ENCODE data around the gene LRRN3. TPM values are rescaled to one million over a fixed set of nuclear protein-coding genes. Genes with fewer than 3 reads are reported as not detected.

The LRRN3 gene
- total RNA-seq (10 to 100 TPM; 39.6 to 84.8 TPM), polyA plus RNA-seq (ENCODE audit: insufficient read length in 2 of 2) (100 to 1,000 TPM in 1 of 2 donors, 10 to 100 TPM in 1; 71.7 to 106 TPM)
- long read RNA-seq, donor 1, transcript LRRN3-201 (3 exons, 3,099 nt): minor isoform, 13 of 41 reads
- long read RNA-seq, donor 1, transcript LRRN3-203 (2 exons, 3,513 nt): major isoform, 17 of 41 reads
- long read RNA-seq, donor 1, partial matches to known transcripts: 8 of 41 reads
- long read RNA-seq, donor 1, other reads (novel, unspliced or antisense): 0 of 41 reads
- long read RNA-seq, donor 2, transcript LRRN3-203 (2 exons, 3,513 nt): major isoform, 9 of 18 reads
- long read RNA-seq, donor 2, transcript LRRN3-201 (3 exons, 3,099 nt): major isoform, 9 of 18 reads
- long read RNA-seq, donor 2, partial matches to known transcripts: 0 of 18 reads
- long read RNA-seq, donor 2, other reads (novel, unspliced or antisense): 0 of 18 reads
- long read RNA-seq, donor 3, transcript LRRN3-203 (2 exons, 3,513 nt): major isoform, 17 of 35 reads
- long read RNA-seq, donor 3, transcript LRRN3-201 (3 exons, 3,099 nt): minor isoform, 16 of 35 reads
- long read RNA-seq, donor 3, partial matches to known transcripts: 0 of 35 reads
- long read RNA-seq, donor 3, other reads (novel, unspliced or antisense): 0 of 35 reads
- long read RNA-seq, donor 4, transcript LRRN3-201 (3 exons, 3,099 nt): minor isoform, 12 of 36 reads
- long read RNA-seq, donor 4, transcript LRRN3-203 (2 exons, 3,513 nt): major isoform, 18 of 36 reads
- long read RNA-seq, donor 4, partial matches to known transcripts: 5 of 36 reads
- long read RNA-seq, donor 4, other reads (novel, unspliced or antisense): 0 of 36 reads

- no peaks in the 10 kb centered on the region for H3K9me3 ChIP-seq (ENCODE audit: control insufficient read depth, insufficient read depth, low read length)
- H3K27me3 ChIP-seq (ENCODE audit: control insufficient read depth, insufficient read depth, low read length): no peaks in the 10 kb centered on the region
- no peaks in the 10 kb centered on the region for H3K4me1 ChIP-seq (ENCODE audit: control insufficient read depth, insufficient read depth, low read length)
- WGBS (ENCODE audit: insufficient coverage): 17% methylated on average over 2 of the region's 6 CpGs
- DNase-seq (ENCODE audit: low read depth in 4 of 6, low spot score in 6 of 6): peak in 5 of 6 donors; percentile 76 to 96 (median 79)
- peak within 1 kb of the TSS; percentile 76 for H3K4me3 ChIP-seq (ENCODE audit: low read depth, low read length)
- no peaks in the 10 kb centered on the region for H3K36me3 ChIP-seq (ENCODE audit: control insufficient read depth, insufficient read depth, low read length)
- peak within 1 kb of the TSS; percentile 87 for H3K27ac ChIP-seq (ENCODE audit: low read depth, low read length)
These were observed at the start of gene LRRN3 for GRCh38 chr7:111090846-111091245. TSS of gene LRRN3 (plus strand) at chr7:111091127. CDS start at chr7:111122773, 31,646 bp downstream.

GRCh38 chr7:111041577-111041976 is 49.4 kb upstream of the LRRN3 start:
- no peaks in the 10 kb centered on the region for H3K36me3 ChIP-seq (ENCODE audit: control insufficient read depth, insufficient read depth, low read length)
- no CpG with 5 or more reads among the region's 2 CpGs for WGBS (ENCODE audit: insufficient coverage)
- no peak overlapping the region for H3K27ac ChIP-seq (ENCODE audit: low read depth, low read length)
- no peaks in the 10 kb centered on the region for H3K27me3 ChIP-seq (ENCODE audit: control insufficient read depth, insufficient read depth, low read length)
- H3K9me3 ChIP-seq (ENCODE audit: control insufficient read depth, insufficient read depth, low read length): no peaks in the 10 kb centered on the region
- no peak for DNase-seq (ENCODE audit: low read depth in 4 of 6, low spot score in 6 of 6)
- no peaks in the 10 kb centered on the region for H3K4me1 ChIP-seq (ENCODE audit: control insufficient read depth, insufficient read depth, low read length)
- no peak overlapping the region for H3K4me3 ChIP-seq (ENCODE audit: low read depth, low read length)

GRCh38 chr7:111042842-111043241 is 48.1 kb upstream of the LRRN3 start:
- no peaks in the 10 kb centered on the region for H3K9me3 ChIP-seq (ENCODE audit: control insufficient read depth, insufficient read depth, low read length)
- DNase-seq (ENCODE audit: low read depth in 4 of 6, low spot score in 6 of 6): no peak
- WGBS (ENCODE audit: insufficient coverage): no CpG with 5 or more reads among the region's 2 CpGs
- H3K27me3 ChIP-seq (ENCODE audit: control insufficient read depth, insufficient read depth, low read length): no peaks in the 10 kb centered on the region
- H3K4me1 ChIP-seq (ENCODE audit: control insufficient read depth, insufficient read depth, low read length): no peaks in the 10 kb centered on the region
- H3K4me3 ChIP-seq (ENCODE audit: low read depth, low read length): no peak overlapping the region
- H3K27ac ChIP-seq (ENCODE audit: low read depth, low read length): no peak overlapping the region
- H3K36me3 ChIP-seq (ENCODE audit: control insufficient read depth, insufficient read depth, low read length): no peaks in the 10 kb centered on the region

GRCh38 chr7:111043561-111043960 is 47.4 kb upstream of the LRRN3 start:
- DNase-seq (ENCODE audit: low read depth in 4 of 6, low spot score in 6 of 6): no peak
- Histone ChIP-seq H3K4me1 (ENCODE audit: control insufficient read depth, insufficient read depth, low read length) (no peaks in the 10 kb centered on the region), H3K36me3 (ENCODE audit: control insufficient read depth, insufficient read depth, low read length) (no peaks in the 10 kb centered on the region), H3K27me3 (ENCODE audit: control insufficient read depth, insufficient read depth, low read length) (no peaks in the 10 kb centered on the region), H3K4me3 (ENCODE audit: low read depth, low read length) (no peak overlapping the region), H3K9me3 (ENCODE audit: control insufficient read depth, insufficient read depth, low read length) (no peaks in the 10 kb centered on the region), H3K27ac (ENCODE audit: low read depth, low read length) (no peak overlapping the region)
- no CpG with 5 or more reads among the region's 1 CpG for WGBS (ENCODE audit: insufficient coverage)

GRCh38 chr7:111045449-111045848 is 45.5 kb upstream of the LRRN3 start:
- no peaks in the 10 kb centered on the region for H3K4me1 ChIP-seq (ENCODE audit: control insufficient read depth, insufficient read depth, low read length)
- H3K4me3 ChIP-seq (ENCODE audit: low read depth, low read length): no peak overlapping the region
- H3K27ac ChIP-seq (ENCODE audit: low read depth, low read length): no peak overlapping the region
- H3K27me3 ChIP-seq (ENCODE audit: control insufficient read depth, insufficient read depth, low read length): no peaks in the 10 kb centered on the region
- no peak for DNase-seq (ENCODE audit: low read depth in 4 of 6, low spot score in 6 of 6)
- H3K9me3 ChIP-seq (ENCODE audit: control insufficient read depth, insufficient read depth, low read length): no peaks in the 10 kb centered on the region
- no peaks in the 10 kb centered on the region for H3K36me3 ChIP-seq (ENCODE audit: control insufficient read depth, insufficient read depth, low read length)

- WGBS (ENCODE audit: insufficient coverage): no CpG with 5 or more reads among the region's 4 CpGs
- no peak overlapping the region for H3K4me3 ChIP-seq (ENCODE audit: low read depth, low read length)
These were observed 43.3 kb upstream of the LRRN3 start for GRCh38 chr7:111047595-111047994.

GRCh38 chr7:111049971-111050680 is 40.8 kb upstream of the LRRN3 start:
- no peaks in the 10 kb centered on the region for H3K9me3 ChIP-seq (ENCODE audit: control insufficient read depth, insufficient read depth, low read length)
- no peak overlapping the region for H3K27ac ChIP-seq (ENCODE audit: low read depth, low read length)
- H3K4me3 ChIP-seq (ENCODE audit: low read depth, low read length): no peak overlapping the region
- DNase-seq (ENCODE audit: low read depth in 4 of 6, low spot score in 6 of 6): no peak
- no peaks in the 10 kb centered on the region for H3K27me3 ChIP-seq (ENCODE audit: control insufficient read depth, insufficient read depth, low read length)
- no peaks in the 10 kb centered on the region for H3K4me1 ChIP-seq (ENCODE audit: control insufficient read depth, insufficient read depth, low read length)
- H3K36me3 ChIP-seq (ENCODE audit: control insufficient read depth, insufficient read depth, low read length): no peaks in the 10 kb centered on the region
- WGBS (ENCODE audit: insufficient coverage): no CpG with 5 or more reads among the region's 7 CpGs

More at GRCh38 chr7:111047595-111047994, 43.3 kb upstream of the LRRN3 start:
- H3K36me3 ChIP-seq (ENCODE audit: control insufficient read depth, insufficient read depth, low read length): no peaks in the 10 kb centered on the region
- H3K27me3 ChIP-seq (ENCODE audit: control insufficient read depth, insufficient read depth, low read length): no peaks in the 10 kb centered on the region
- DNase-seq (ENCODE audit: low read depth in 4 of 6, low spot score in 6 of 6): no peak
- H3K9me3 ChIP-seq (ENCODE audit: control insufficient read depth, insufficient read depth, low read length): no peaks in the 10 kb centered on the region
- H3K27ac ChIP-seq (ENCODE audit: low read depth, low read length): no peak overlapping the region
- no peaks in the 10 kb centered on the region for H3K4me1 ChIP-seq (ENCODE audit: control insufficient read depth, insufficient read depth, low read length)

GRCh38 chr7:111050875-111051416 is 40.0 kb upstream of the LRRN3 start:
- H3K27me3 ChIP-seq (ENCODE audit: control insufficient read depth, insufficient read depth, low read length): no peaks in the 10 kb centered on the region
- no peak overlapping the region for H3K27ac ChIP-seq (ENCODE audit: low read depth, low read length)
- DNase-seq (ENCODE audit: low read depth in 4 of 6, low spot score in 6 of 6): no peak
- no peaks in the 10 kb centered on the region for H3K9me3 ChIP-seq (ENCODE audit: control insufficient read depth, insufficient read depth, low read length)
- no peak overlapping the region for H3K4me3 ChIP-seq (ENCODE audit: low read depth, low read length)
- no CpG with 5 or more reads among the region's 2 CpGs for WGBS (ENCODE audit: insufficient coverage)
- no peaks in the 10 kb centered on the region for H3K36me3 ChIP-seq (ENCODE audit: control insufficient read depth, insufficient read depth, low read length)
- no peaks in the 10 kb centered on the region for H3K4me1 ChIP-seq (ENCODE audit: control insufficient read depth, insufficient read depth, low read length)

GRCh38 chr7:111051832-111052231 is 39.1 kb upstream of the LRRN3 start:
- Histone ChIP-seq H3K4me1 (ENCODE audit: control insufficient read depth, insufficient read depth, low read length) (no peaks in the 10 kb centered on the region), H3K27ac (ENCODE audit: low read depth, low read length) (no peak overlapping the region), H3K27me3 (ENCODE audit: control insufficient read depth, insufficient read depth, low read length) (no peaks in the 10 kb centered on the region), H3K9me3 (ENCODE audit: control insufficient read depth, insufficient read depth, low read length) (no peaks in the 10 kb centered on the region), H3K36me3 (ENCODE audit: control insufficient read depth, insufficient read depth, low read length) (no peaks in the 10 kb centered on the region), H3K4me3 (ENCODE audit: low read depth, low read length) (no peak overlapping the region)
- DNase-seq (ENCODE audit: low read depth in 4 of 6, low spot score in 6 of 6): no peak
- WGBS (ENCODE audit: insufficient coverage): no CpG with 5 or more reads among the region's 1 CpG

Measured in spinal cord (tissue), 10 donors.